Activated CD8-positive, alpha-beta memory T cell treated with anti-CD3 and anti-CD28 coated beads, Interleukin-2, amount 50 U/mL, for 24 hours (primary cell): ENCODE data around the gene LDAH.

Experiments
- DNase-seq: peaks from one replicate; pipeline ENCODE4 v3.0.0-alpha.2; 2020; ENCODE audit errors: extremely low read depth

Gene LDAH

DNA sequence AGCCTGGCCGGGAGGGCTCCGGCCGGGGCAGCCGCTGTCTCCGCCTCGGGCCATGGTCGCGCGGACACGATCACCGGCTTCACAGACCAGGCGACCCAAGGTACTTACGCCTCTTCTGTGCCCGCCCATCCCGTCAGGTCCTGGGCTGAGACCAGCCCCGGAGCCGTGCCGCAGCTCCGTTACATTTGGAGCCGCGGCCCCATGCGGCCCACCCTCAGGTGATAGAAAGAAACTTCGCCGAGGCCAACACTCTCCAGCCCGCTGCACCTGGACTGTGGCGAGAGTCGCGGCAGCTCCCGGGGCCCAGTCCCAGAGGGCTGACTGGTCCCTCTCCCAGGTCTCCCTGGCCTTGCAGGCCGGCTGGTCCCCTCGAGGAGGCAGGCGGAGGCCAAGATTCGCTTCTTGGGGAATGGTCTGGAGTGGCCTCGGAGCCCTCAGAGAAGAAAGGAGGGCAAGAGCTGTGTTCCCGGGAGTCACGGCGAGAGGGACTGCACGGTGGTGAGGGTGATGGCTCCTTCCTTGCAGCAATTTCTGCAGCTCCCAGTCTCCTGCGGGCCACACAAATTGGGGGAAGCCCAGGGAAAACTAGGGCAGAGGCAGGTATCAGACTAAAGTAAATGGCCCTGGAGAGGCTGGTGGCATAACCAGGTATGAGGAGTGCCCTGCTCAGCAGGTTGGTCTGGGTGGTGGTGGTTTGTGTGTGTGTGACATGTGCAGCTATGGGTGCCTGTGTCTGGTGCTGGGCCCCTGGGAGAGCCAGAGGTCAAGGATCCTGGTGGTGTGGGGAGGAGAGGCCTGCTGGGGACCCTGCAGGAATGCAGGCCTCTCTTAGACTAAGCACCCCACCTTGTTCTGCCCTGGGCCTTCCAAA lies 155.1 kb downstream of the LDAH start:
- no peak for DNase-seq

GRCh38 chr2:20667151-20667530 lies 155.8 kb downstream of the LDAH start:
- no peak for DNase-seq

- DNase-seq: no peak
Measured at GRCh38 chr2:20666304-20667150, 156.4 kb downstream of the LDAH start, which contains the start of gene GDF7. Gene GDF7 (plus strand): TSS chr2:20667144. CDS start chr2:20667240, 96 bp downstream.

DNA sequence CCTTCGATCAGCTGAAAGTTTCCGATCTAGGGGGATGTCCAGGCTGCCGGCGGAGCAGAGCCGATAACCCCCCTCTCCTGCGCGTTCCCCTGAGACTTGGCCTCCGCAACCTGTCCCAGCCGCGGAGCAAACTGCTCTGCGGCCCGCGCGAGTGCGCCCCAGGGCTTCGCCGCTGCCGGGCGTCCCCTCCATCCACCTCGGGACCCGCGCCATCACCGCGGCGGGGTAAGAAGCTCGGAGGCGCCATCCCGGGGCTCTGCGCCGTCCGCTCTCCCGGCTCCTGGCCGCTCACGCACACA lies 156.9 kb downstream of the LDAH start:
- DNase-seq: no peak

- no peak for DNase-seq
Measured at GRCh38 chr2:20665243-20666004, 157.5 kb downstream of the LDAH start.

GRCh38 chr2:20664431-20665242 lies 158.3 kb downstream of the LDAH start:
- DNase-seq: no peak

GRCh38 chr2:20664071-20664390 lies 158.9 kb downstream of the LDAH start:
- DNase-seq: no peak

DNA sequence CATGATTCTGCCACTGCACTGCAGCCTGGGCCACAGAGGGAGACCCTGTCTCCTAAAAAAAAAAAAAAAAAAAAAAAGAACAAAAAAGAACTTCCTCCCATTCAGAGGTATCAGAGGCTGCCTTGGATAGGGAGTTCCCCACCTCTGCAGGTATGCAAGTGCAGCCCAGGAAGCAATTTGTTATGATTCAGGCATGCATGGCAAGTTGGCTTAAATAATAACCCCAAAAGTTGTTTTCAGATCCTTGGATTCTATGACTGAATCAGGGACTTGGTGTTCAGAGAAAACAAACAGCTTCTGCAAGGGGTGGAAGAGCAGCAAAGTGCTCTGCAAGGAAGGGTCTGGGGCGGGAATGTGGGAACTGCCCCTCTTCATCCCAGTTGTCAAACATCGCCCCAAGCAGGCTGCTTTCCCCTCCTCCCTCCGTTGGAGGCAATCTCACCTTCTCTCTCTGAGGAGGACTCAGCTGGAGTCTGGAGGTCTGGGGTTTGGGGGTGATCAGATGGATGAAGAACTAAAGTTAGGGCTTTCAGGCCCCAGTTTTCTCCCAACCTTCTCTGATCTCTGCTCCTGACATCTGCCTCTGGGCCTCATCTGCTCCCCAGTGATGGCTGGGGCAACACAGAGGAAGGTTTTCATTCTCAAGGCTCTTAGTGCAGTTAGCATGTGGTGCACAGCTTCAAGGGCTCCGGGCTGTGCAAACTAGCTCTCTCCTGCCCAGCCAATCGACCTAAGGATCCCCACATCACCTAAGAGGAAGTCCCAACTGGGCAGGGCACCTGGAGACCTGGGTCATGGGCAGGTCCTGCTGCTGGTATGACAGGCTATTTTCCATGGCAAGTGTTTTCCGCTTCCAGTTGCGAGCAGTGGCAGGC lies 159.5 kb downstream of the LDAH start:
- DNase-seq: no peak

DNA sequence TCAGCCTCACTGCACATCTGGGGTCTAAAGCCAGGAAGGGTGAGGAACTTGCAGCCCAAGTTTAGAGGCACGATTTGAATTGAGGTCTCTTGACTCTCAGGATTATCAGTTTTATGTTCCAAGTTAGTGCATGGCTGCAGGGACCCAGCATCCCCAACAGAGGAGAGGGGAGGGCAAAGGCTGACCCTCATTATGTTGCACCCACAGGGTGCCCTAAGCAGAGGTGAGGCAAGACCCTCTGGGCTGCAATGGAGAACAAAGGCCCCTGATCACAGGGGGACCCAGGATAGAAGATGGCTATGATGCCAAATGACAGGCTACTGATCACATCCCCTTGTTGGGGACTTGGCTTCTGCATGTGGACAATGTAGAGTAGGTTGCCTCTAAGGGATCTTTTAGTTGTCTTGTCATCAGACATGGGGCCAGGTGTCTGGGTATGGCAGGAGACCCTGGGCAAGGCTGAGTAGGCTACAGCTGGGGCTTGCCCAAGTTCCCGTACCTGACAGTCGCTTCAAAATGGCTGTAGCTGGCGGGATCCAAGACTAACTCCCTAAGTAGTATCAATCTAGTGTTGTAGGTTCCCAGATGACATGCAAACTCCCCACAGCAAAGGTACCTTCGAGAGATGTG lies 160.5 kb downstream of the LDAH start:
- DNase-seq: no peak

- DNase-seq: peak; percentile 23
Measured at GRCh38 chr2:20661421-20662307, 161.2 kb downstream of the LDAH start.

DNA sequence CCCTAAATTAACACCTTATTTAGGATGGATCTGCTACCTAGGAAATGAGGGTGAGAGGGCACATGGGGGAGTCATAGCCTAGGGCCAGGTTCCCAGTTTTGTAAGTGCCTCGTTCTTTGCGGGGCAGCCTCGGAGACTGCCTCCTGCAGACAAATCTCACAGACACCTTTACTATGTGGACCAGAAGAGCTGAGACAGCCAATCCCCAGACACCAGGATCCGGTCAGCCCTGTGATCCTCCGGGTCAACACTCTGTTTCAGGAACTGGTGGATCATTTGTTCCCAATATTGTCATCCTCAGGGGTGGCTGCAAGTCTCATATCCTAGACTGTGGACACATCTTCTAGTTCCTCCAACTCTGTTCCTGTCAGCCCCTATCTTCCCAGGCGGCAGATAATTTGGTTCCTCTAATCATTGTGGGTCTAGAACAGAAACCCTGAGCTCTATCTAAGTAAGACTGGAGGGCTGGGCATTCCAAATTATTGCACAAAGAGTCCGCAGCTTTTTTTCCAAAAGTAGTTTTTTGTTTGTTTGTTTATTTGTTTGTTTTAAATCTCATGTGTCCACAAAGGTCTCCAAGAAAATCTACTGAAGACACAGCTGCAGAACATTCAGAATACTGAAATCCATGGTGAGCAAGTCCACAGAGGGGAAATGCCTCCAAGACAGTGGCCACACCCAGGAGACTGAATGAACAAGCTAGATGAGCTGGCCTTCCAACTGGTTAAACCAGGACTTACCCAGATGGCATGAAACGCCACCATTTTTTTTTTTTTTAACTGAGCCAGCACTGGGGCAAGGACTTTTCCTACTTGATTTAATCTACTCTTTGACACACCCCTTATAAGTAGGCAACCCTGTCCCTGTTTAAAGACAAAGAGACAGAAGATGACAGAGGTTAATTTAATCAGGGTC lies 162.1 kb downstream of the LDAH start:
- DNase-seq: no peak

- DNase-seq: no peak
Measured at GRCh38 chr2:20657522-20658235, 165.2 kb downstream of the LDAH start.

DNA sequence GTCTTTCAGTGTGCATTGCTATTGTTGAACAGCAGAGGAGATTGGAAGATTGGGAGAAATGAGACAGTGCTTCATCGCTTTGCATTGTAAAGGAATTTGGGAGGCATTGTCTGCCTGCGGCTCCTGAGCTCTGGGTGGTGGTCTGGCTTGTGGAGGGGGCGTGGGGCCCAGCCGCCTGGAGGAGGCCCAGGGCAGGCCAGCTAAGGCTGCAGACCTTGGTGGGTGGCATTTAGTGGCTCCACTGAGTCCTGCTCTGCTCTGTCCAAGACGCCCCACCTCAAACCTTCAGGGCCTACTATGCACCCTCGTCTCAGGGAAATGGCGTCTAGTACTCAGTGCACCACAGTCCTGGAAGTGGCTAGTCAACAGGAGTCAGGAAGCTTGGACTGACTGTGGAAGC lies 166.3 kb downstream of the LDAH start:
- no peak for DNase-seq

DNA sequence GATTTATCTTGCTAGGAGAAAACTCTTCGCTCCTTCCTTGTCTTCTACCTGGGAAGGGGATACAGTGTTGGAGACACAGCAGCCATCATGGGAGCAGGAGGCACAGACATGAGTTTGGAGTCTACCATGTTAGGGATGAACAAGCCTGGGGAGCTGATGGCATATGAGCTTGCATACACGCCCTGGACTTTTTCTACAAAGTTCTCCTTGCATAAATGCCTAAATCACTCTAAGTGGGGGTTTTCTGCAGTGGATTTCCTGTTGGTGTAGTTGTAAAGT lies 168.4 kb downstream of the LDAH start:
- DNase-seq: no peak

- no peak for DNase-seq
Measured at GRCh38 chr2:20653695-20654534, 169.0 kb downstream of the LDAH start.

DNA sequence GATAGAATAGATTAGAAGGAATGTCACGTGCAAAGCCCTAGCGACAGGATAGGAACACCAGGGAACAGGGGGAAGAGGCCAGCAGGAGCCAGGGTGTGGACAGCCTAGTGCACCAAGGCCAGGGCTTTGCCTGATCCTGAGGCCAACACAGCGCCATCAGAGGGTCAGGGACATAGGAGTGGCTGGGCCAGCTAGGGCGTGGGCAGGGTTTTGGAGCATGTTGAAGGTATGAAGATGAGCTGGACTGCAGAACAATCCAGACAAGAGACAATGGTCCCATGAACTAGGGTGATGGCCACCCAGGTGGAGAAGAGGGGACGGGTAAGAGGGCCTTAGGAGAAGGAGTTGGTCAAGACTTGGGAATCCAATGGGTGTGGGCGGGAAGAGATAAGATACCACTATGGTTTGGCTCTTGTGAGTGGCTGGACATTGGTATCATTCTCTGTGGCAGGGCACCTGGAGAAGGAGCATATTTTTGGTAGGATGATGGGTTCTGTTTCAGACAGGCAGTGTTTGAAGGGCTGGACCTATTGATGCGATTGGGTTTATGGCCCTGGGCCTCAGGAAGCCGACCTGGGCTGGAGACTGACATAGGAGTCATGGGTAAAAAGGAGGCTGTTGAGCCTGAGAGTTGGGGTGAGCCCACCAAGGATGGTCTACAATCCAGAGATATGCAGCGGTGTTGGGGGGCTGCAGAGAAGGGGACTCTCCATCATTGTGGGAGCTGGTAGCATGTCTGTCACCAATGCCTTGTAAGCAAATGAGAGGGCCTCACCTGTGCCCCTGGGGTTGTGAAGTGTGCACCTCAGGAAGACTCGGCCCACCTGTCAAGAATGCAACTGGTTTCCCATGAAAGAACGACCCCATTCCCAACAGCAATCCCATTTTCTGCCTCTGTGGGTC lies 170.0 kb downstream of the LDAH start:
- DNase-seq: no peak
